CD4-positive, alpha-beta memory T cell (primary cell): Measurements from ENCODE around the gene ZNF214. TPM values are rescaled to one million over a fixed set of nuclear protein-coding genes. Genes with fewer than 3 reads are reported as not detected.

Experiments used
- CTCF ChIA-PET: fragments of 350-600 bp; sonication (Branson Sonifier 250); formaldehyde crosslinking; loops from one replicate; lab custom pipeline; 2021; ENCODE audit warnings: inconsistent platforms; ENCODE audit not compliant: partially characterized antibody; lab: Charles Lee
- POLR2A ChIA-PET: fragments of 350-600 bp; sonication (Branson Sonifier 250); formaldehyde crosslinking; loops from one replicate; lab custom pipeline; 2021; ENCODE audit not compliant: partially characterized antibody; lab: Charles Lee
- DNase-seq, 5 donors: peaks; one replicate each; pipeline versions ENCODE4 v3.0.0 to v3.0.0-alpha.2; 2020 to 2022; ENCODE audit warnings: mixed read lengths in 1 of 5
- H3K27ac ChIP-seq: one replicate; pipeline ENCODE4 v1.7.0; 2013; ENCODE audit warnings: low read depth, low read length
- H3K27me3 ChIP-seq: 2 replicates; pipeline ENCODE4 v1.7.0; 2013; ENCODE audit warnings: mild to moderate bottlenecking, low read length, moderate library complexity; ENCODE audit not compliant: insufficient read depth
- H3K36me3 ChIP-seq: 2 replicates; pipeline ENCODE4 v1.7.0; 2013; ENCODE audit warnings: mild to moderate bottlenecking, low read length, moderate library complexity; ENCODE audit not compliant: insufficient read depth
- H3K4me1 ChIP-seq: 2 replicates; pipeline ENCODE4 v1.7.0; 2013; ENCODE audit warnings: mild to moderate bottlenecking, low read length, moderate library complexity; ENCODE audit not compliant: insufficient read depth
- H3K4me3 ChIP-seq, 2 donors: one replicate each; pipeline ENCODE4 v1.7.0; 2013; ENCODE audit warnings: low read length in 2 of 2, mild to moderate bottlenecking in 1 of 2
- H3K9me3 ChIP-seq, 2 donors: one replicate each; pipeline ENCODE4 v1.7.0; 2013; ENCODE audit warnings: low read length in 2 of 2, control low read depth in 1 of 2; ENCODE audit not compliant: control insufficient read depth in 1 of 2
- H3K27ac Mint-ChIP-seq, 7 donors: one replicate each; pipeline ENCODE4 v1.8.0; 2020 to 2021; ENCODE audit warnings: mixed read lengths in 7 of 7, mild to moderate bottlenecking in 6 of 7, inconsistent platforms in 3 of 7, moderate library complexity in 3 of 7
- H3K27me3 Mint-ChIP-seq, 2 donors: one replicate each; pipeline ENCODE4 v1.8.0; 2020 to 2021; ENCODE audit warnings: mixed read lengths in 2 of 2
- H3K36me3 Mint-ChIP-seq, 2 donors: one replicate each; pipeline ENCODE4 v1.8.0; 2020 to 2021; ENCODE audit warnings: mixed read lengths in 2 of 2, inconsistent platforms in 1 of 2, mild to moderate bottlenecking in 1 of 2
- H3K4me1 Mint-ChIP-seq, 4 donors: one replicate each; pipeline ENCODE4 v1.8.0; 2020 to 2021; ENCODE audit warnings: mixed read lengths in 4 of 4, mild to moderate bottlenecking in 1 of 4
- H3K4me3 Mint-ChIP-seq, 8 donors: one replicate each; pipeline ENCODE4 v1.8.0; 2020 to 2021; ENCODE audit warnings: mixed read lengths in 8 of 8, mild to moderate bottlenecking in 7 of 8, moderate library complexity in 6 of 8, inconsistent platforms in 3 of 8
- H3K9me3 Mint-ChIP-seq, 8 donors: one replicate each; pipeline ENCODE4 v1.8.0; 2020 to 2021; ENCODE audit warnings: mixed read lengths in 8 of 8, mild to moderate bottlenecking in 5 of 8, inconsistent platforms in 3 of 8, moderate library complexity in 1 of 8
- intact Hi-C: fragments of 100-400 bp; cut with micrococcal nuclease; formaldehyde crosslinking; loops from one replicate; pipeline ENCODE4 v1.15.1; 2023
- polyA plus RNA-seq, 2 donors: library from polyadenylated mRNA; unstranded; fragments of 300-500 nt; fragmentation: Illumina TruSeq; gene quantifications; one replicate each; pipeline ENCODE4 v1.2.3, GENCODE V29; 2021
- total RNA-seq, 2 experiments: library from RNA; stranded (reverse); gene quantifications; one replicate each; pipeline ENCODE4 v1.2.3, GENCODE V29; 2021

The ZNF214 gene
- total RNA-seq, result not detected
- not detected for polyA plus RNA-seq

GRCh38 chr11:7020183-7020917 is at the start of gene ZNF214, which contains the start of gene NLRP14:
Gene ZNF214 (minus strand): TSS chr11:7020346. CDS start chr11:7002835, 17,511 bp downstream.
Gene NLRP14 (plus strand): TSS chr11:7020479. CDS start chr11:7038587, 18,108 bp downstream.
- POLR2A ChIA-PET, result no interaction called here
- H3K9me3 Mint-ChIP-seq, result peaks cover 0 to 6% (median 0%) of the 10 kb centered on the region in 8 donors
- H3K4me3 Mint-ChIP-seq, result peak within 1 kb of the TSS in 5 of 8 donors; percentile 8 to 59 (median 21)
- H3K36me3 Mint-ChIP-seq, result no peaks in the 10 kb centered on the region
- Histone ChIP-seq H3K4me1 (no peaks in the 10 kb centered on the region), H3K36me3 (no peaks in the 10 kb centered on the region), H3K4me3 (no peak within 1 kb of the TSS), H3K27me3 (peaks cover 10% of the 10 kb centered on the region), H3K27ac (no peak within 1 kb of the TSS), H3K9me3 (no peaks in the 10 kb centered on the region)
- peaks cover 24 to 30% of the 10 kb centered on the region in 2 donors for H3K27me3 Mint-ChIP-seq
- intact Hi-C loops, result no loop called here
- no peak for DNase-seq
- H3K27ac Mint-ChIP-seq, result no peak within 1 kb of the TSS
- CTCF ChIA-PET, result no interaction called here
- peaks cover 0 to 15% (median 2%) of the 10 kb centered on the region in 4 donors for H3K4me1 Mint-ChIP-seq

GRCh38 chr11:7062534-7062933 is 42.4 kb upstream of the ZNF214 start:
- DNase-seq, result no peak
- ChIA-PET CTCF (no interaction called here), POLR2A (no interaction called here)
- Histone ChIP-seq H3K27ac (no peak overlapping the region), H3K4me3 (no peak overlapping the region), H3K4me1 (no peaks in the 10 kb centered on the region), H3K27me3 (no peaks in the 10 kb centered on the region), H3K9me3 (no peaks in the 10 kb centered on the region), H3K36me3 (no peaks in the 10 kb centered on the region)
- Mint-ChIP-seq H3K36me3 (no peaks in the 10 kb centered on the region), H3K27me3 (peaks cover 1 to 3% of the 10 kb centered on the region in 2 donors), H3K4me1 (no peaks in the 10 kb centered on the region), H3K4me3 (no peak overlapping the region), H3K27ac (no peak overlapping the region), H3K9me3 (peaks cover 0 to 10% (median 0%) of the 10 kb centered on the region in 8 donors)
- intact Hi-C loops, result no loop called here

GRCh38 chr11:7060868-7061267 is 40.7 kb upstream of the ZNF214 start:
- H3K4me3 Mint-ChIP-seq, result no peak overlapping the region
- H3K9me3 Mint-ChIP-seq, result no peaks in the 10 kb centered on the region
- intact Hi-C loops, result no loop called here
- no peak overlapping the region for H3K4me3 ChIP-seq
- CTCF ChIA-PET, result interaction anchor here (1.1 kb wide), 1 partner anchor 249 kb away, joined by 3 read pairs; no protein-coding TSS in a partner anchor
- no peaks in the 10 kb centered on the region for H3K4me1 Mint-ChIP-seq
- H3K4me1 ChIP-seq, result no peaks in the 10 kb centered on the region
- no peaks in the 10 kb centered on the region for H3K9me3 ChIP-seq
- H3K36me3 ChIP-seq, result no peaks in the 10 kb centered on the region
- POLR2A ChIA-PET, result no interaction called here
- H3K27me3 ChIP-seq, result no peaks in the 10 kb centered on the region
- DNase-seq, result no peak
- no peak overlapping the region for H3K27ac ChIP-seq
- peaks cover 1 to 3% of the 10 kb centered on the region in 2 donors for H3K27me3 Mint-ChIP-seq
- no peak overlapping the region for H3K27ac Mint-ChIP-seq
- H3K36me3 Mint-ChIP-seq, result no peaks in the 10 kb centered on the region

GRCh38 chr11:7057641-7058040 is 37.5 kb upstream of the ZNF214 start:
- H3K27ac ChIP-seq, result no peak overlapping the region
- no peak for DNase-seq
- no peaks in the 10 kb centered on the region for H3K36me3 Mint-ChIP-seq
- H3K4me1 Mint-ChIP-seq, result no peaks in the 10 kb centered on the region
- ChIA-PET CTCF (interaction anchor here (1.0 to 1.5 kb wide), 2 partner anchors 390 to 638 kb away, joined by 3 read pairs; no protein-coding TSS in a partner anchor), POLR2A (no interaction called here)
- H3K36me3 ChIP-seq, result no peaks in the 10 kb centered on the region
- no peak overlapping the region for H3K4me3 ChIP-seq
- H3K4me3 Mint-ChIP-seq, result no peak overlapping the region
- H3K27me3 Mint-ChIP-seq, result peaks cover 3 to 5% of the 10 kb centered on the region in 2 donors
- no peak overlapping the region for H3K27ac Mint-ChIP-seq
- no peaks in the 10 kb centered on the region for H3K9me3 ChIP-seq
- intact Hi-C loops, result no loop called here
- H3K27me3 ChIP-seq, result no peaks in the 10 kb centered on the region
- H3K9me3 Mint-ChIP-seq, result no peaks in the 10 kb centered on the region
- no peaks in the 10 kb centered on the region for H3K4me1 ChIP-seq

- DNase-seq, result no peak
- H3K27me3 Mint-ChIP-seq, result peaks cover 3 to 5% of the 10 kb centered on the region in 2 donors
- H3K4me3 Mint-ChIP-seq, result no peak overlapping the region
- intact Hi-C loops, result no loop called here
- CTCF ChIA-PET, result interaction anchor here (1.0 to 1.5 kb wide), 2 partner anchors 390 to 638 kb away, joined by 3 read pairs; no protein-coding TSS in a partner anchor
- no peaks in the 10 kb centered on the region for H3K36me3 Mint-ChIP-seq
- Histone ChIP-seq H3K27ac (no peak overlapping the region), H3K4me1 (no peaks in the 10 kb centered on the region), H3K4me3 (no peak overlapping the region), H3K9me3 (no peaks in the 10 kb centered on the region), H3K27me3 (no peaks in the 10 kb centered on the region), H3K36me3 (no peaks in the 10 kb centered on the region)
- POLR2A ChIA-PET, result no interaction called here
- no peaks in the 10 kb centered on the region for H3K4me1 Mint-ChIP-seq
- H3K9me3 Mint-ChIP-seq, result no peaks in the 10 kb centered on the region
- no peak overlapping the region for H3K27ac Mint-ChIP-seq
Observed at GRCh38 chr11:7056828-7057513, 36.8 kb upstream of the ZNF214 start.

GRCh38 chr11:7050191-7050590 is 30.0 kb upstream of the ZNF214 start:
- H3K36me3 ChIP-seq, result no peaks in the 10 kb centered on the region
- no peaks in the 10 kb centered on the region for H3K4me1 ChIP-seq
- no peaks in the 10 kb centered on the region for H3K36me3 Mint-ChIP-seq
- POLR2A ChIA-PET, result no interaction called here
- no peak overlapping the region for H3K27ac ChIP-seq
- no peaks in the 10 kb centered on the region for H3K27me3 ChIP-seq
- intact Hi-C loops, result no loop called here
- DNase-seq, result no peak
- no peaks in the 10 kb centered on the region for H3K9me3 Mint-ChIP-seq
- peaks cover 6 to 8% of the 10 kb centered on the region in 2 donors for H3K27me3 Mint-ChIP-seq
- H3K4me3 Mint-ChIP-seq, result no peak overlapping the region
- H3K4me3 ChIP-seq, result no peak overlapping the region
- CTCF ChIA-PET, result no interaction called here
- no peak overlapping the region for H3K27ac Mint-ChIP-seq
- H3K9me3 ChIP-seq, result no peaks in the 10 kb centered on the region
- H3K4me1 Mint-ChIP-seq, result no peaks in the 10 kb centered on the region

GRCh38 chr11:7046474-7047175 is 26.5 kb upstream of the ZNF214 start:
- Mint-ChIP-seq H3K36me3 (no peaks in the 10 kb centered on the region), H3K9me3 (no peaks in the 10 kb centered on the region), H3K4me3 (no peak overlapping the region), H3K4me1 (no peaks in the 10 kb centered on the region), H3K27me3 (peaks cover 4 to 6% of the 10 kb centered on the region in 2 donors), H3K27ac (no peak overlapping the region)
- Histone ChIP-seq H3K27me3 (no peaks in the 10 kb centered on the region), H3K36me3 (no peaks in the 10 kb centered on the region), H3K4me3 (no peak overlapping the region), H3K27ac (no peak overlapping the region), H3K9me3 (no peaks in the 10 kb centered on the region), H3K4me1 (no peaks in the 10 kb centered on the region)
- POLR2A ChIA-PET, result no interaction called here
- CTCF ChIA-PET, result no interaction called here
- DNase-seq, result no peak
- intact Hi-C loops, result no loop called here
